BE2C (cell line): ENCODE results near the gene LZTS3.
"Not testable (repeated sequence)": the region's sequence is repeated elsewhere in the genome, so short reads cannot be mapped to it uniquely, and the experiment has no call there.

Source experiments
- DNase-seq: peaks from one replicate; pipeline ENCODE4 v3.0.0-alpha.2; 2020
- H3K27me3 ChIP-seq: fragments of 250-450 bp; sonication (Bioruptor Pico); 2 replicates; pipeline ENCODE4 v1.5.1; 2020; ENCODE audit warnings: mild to moderate bottlenecking
- H3K36me3 ChIP-seq: fragments of 250-450 bp; sonication (Bioruptor Pico); 2 replicates; pipeline ENCODE4 v1.5.1; 2020; ENCODE audit warnings: mild to moderate bottlenecking
- H3K4me1 ChIP-seq: fragments of 250-450 bp; sonication (Bioruptor Pico); 2 replicates; pipeline ENCODE4 v1.5.1; 2020
- H3K4me3 ChIP-seq: 2 replicates; pipeline ENCODE4 v1.5.1; 2011; ENCODE audit warnings: low read depth, low read length
- H3K9me3 ChIP-seq: fragments of 250-450 bp; sonication (Bioruptor Pico); 2 replicates; pipeline ENCODE4 v1.5.1; 2020
- CTCF ChIP-seq: IDR thresholded peaks from 2 replicates; pipeline ENCODE4 v1.5.1; 2012; ENCODE audit warnings: mild to moderate bottlenecking, low read depth, low read length

Gene LZTS3

GRCh38 chr20:3160418-3160817 lies 12.9 kb downstream of the LZTS3 start:
- DNase-seq, result no peak
- Histone ChIP-seq H3K9me3 (no peaks in the 10 kb centered on the region), H3K4me3 (peak overlapping the region; percentile 99; the same call in 1 of the 2 replicates), H3K27me3 (no peaks in the 10 kb centered on the region), H3K36me3 (no peaks in the 10 kb centered on the region; the same call in none of the 2 replicates), H3K4me1 (no peaks in the 10 kb centered on the region)
- TF ChIP-seq CTCF, result no peak

GRCh38 chr20:3158968-3159431 lies 14.3 kb downstream of the LZTS3 start:
- no peaks in the 10 kb centered on the region for H3K4me1 ChIP-seq
- no peaks in the 10 kb centered on the region for H3K27me3 ChIP-seq
- peak overlapping the region; percentile 99 for H3K4me3 ChIP-seq
- H3K9me3 ChIP-seq, result no peaks in the 10 kb centered on the region
- no peak for DNase-seq
- TF ChIP-seq CTCF, result no peak
- H3K36me3 ChIP-seq, result peaks cover 6% of the 10 kb centered on the region

GRCh38 chr20:3157817-3158216 lies 15.5 kb downstream of the LZTS3 start:
- Histone ChIP-seq H3K36me3 (peaks cover 16% of the 10 kb centered on the region), H3K4me3 (no peak overlapping the region), H3K27me3 (no peaks in the 10 kb centered on the region), H3K9me3 (no peaks in the 10 kb centered on the region), H3K4me1 (peaks cover 5% of the 10 kb centered on the region)
- no peak for TF ChIP-seq CTCF
- DNase-seq, result no peak

- peaks cover 5% of the 10 kb centered on the region for H3K4me1 ChIP-seq
- DNase-seq, result no peak
Observed at GRCh38 chr20:3156811-3157619, 16.3 kb downstream of the LZTS3 start.

GRCh38 chr20:3152057-3152644 lies 21.2 kb downstream of the LZTS3 start:
- DNase-seq, H3K27me3 ChIP-seq, H3K4me3 ChIP-seq, H3K4me1 ChIP-seq, H3K9me3 ChIP-seq: not testable (repeated sequence)
- peaks cover 39% of the 10 kb centered on the region for H3K36me3 ChIP-seq

More at GRCh38 chr20:3156811-3157619, 16.3 kb downstream of the LZTS3 start:
- TF ChIP-seq CTCF, result no peak
- H3K36me3 ChIP-seq, result peaks cover 16% of the 10 kb centered on the region
- no peaks in the 10 kb centered on the region for H3K27me3 ChIP-seq
- no peak overlapping the region for H3K4me3 ChIP-seq
- H3K9me3 ChIP-seq, result no peaks in the 10 kb centered on the region

GRCh38 chr20:3150908-3151307 lies 22.4 kb downstream of the LZTS3 start:
- H3K36me3 ChIP-seq, result peaks cover 48% of the 10 kb centered on the region
- no peak for TF ChIP-seq CTCF
- H3K4me1 ChIP-seq, result peaks cover 5% of the 10 kb centered on the region
- H3K27me3 ChIP-seq, result no peaks in the 10 kb centered on the region
- no peaks in the 10 kb centered on the region for H3K9me3 ChIP-seq
- no peak overlapping the region for H3K4me3 ChIP-seq
- DNase-seq, result no peak
